Choroid plexus epithelial cell (primary cell): ENCODE measurements around the gene UBE2QL1.

Experiments
- DNase-seq: peaks from one replicate; pipeline ENCODE4 v3.0.0-alpha.2; 2010; ENCODE audit warnings: low read depth
- H3K4me3 ChIP-seq: 2 replicates; pipeline ENCODE4 v1.5.1; 2011; ENCODE audit warnings: low read depth, mild to moderate bottlenecking, control low read depth, low read length, moderate library complexity
- TF ChIP-seq, protein P1 (sequence below): conservative IDR thresholded peaks from 2 replicates; pipeline ENCODE4 v1.5.1; 2011; ENCODE audit warnings: low read depth, mild to moderate bottlenecking, control low read depth, inconsistent platforms, low read length, moderate library complexity

The UBE2QL1 gene

DNA sequence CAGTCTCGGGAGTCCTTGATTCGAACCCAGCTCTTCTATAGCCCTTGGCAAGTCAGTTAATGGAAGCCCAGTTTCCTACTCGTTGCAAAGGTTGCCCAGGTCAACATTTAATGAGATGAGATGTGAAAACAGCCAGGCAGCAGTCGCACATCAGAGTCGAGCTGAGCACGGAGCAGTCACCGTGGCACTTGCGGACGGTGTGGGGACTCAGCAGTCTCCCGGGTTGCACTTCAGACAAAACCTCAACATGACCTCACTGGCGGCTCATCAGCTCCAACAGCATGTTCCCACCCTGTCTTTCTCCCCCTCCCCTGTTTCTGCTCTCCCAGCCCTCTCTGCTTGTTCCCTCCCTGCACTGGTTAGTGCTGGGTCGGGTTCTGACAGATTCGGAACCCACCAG is 35.8 kb downstream of the UBE2QL1 start:
- TF ChIP-seq, protein P1, sequence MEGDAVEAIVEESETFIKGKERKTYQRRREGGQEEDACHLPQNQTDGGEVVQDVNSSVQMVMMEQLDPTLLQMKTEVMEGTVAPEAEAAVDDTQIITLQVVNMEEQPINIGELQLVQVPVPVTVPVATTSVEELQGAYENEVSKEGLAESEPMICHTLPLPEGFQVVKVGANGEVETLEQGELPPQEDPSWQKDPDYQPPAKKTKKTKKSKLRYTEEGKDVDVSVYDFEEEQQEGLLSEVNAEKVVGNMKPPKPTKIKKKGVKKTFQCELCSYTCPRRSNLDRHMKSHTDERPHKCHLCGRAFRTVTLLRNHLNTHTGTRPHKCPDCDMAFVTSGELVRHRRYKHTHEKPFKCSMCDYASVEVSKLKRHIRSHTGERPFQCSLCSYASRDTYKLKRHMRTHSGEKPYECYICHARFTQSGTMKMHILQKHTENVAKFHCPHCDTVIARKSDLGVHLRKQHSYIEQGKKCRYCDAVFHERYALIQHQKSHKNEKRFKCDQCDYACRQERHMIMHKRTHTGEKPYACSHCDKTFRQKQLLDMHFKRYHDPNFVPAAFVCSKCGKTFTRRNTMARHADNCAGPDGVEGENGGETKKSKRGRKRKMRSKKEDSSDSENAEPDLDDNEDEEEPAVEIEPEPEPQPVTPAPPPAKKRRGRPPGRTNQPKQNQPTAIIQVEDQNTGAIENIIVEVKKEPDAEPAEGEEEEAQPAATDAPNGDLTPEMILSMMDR = no peak
- H3K4me3 ChIP-seq = no peak overlapping the region
- DNase-seq = no peak

DNA sequence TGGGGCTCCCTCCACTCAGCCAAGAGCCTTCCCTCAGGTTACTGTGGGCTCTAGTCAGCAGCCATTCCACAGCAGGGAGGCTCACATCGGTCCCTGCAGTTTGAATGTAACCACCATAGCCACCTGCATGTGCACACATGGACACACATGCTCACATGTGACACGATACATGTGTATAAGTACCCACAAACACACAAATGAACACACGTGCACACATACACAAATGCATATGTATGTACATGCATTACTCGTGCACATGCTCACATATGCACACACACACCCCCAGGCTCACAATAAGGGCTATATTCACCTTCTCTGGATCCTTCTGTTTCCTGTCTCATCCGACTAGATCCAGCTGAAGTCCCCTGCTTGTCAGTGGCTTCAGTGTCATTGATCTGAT is 36.2 kb downstream of the UBE2QL1 start:
- H3K4me3 ChIP-seq = no peak overlapping the region
- DNase-seq = no peak
- TF ChIP-seq, protein P1 = no peak

DNA sequence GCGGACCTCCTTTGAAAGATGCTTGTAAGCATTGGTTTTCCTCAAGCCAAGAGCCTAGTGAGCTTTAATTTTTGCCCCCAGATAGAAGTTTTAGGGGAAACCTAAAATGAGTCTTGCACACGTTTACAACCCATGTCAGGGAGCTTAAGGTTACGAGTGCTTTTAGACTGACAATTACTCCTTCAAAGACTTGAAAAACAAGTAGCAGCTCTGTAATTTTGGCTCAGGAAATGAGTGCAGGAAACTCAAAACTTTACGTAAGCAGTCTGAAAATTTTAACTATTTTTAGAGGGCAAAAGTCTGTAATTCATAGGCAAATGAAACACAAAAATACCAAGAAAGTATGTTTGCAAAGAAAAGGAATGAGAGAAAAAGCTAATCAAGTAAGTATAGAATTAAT is 36.8 kb downstream of the UBE2QL1 start:
- no peak overlapping the region for H3K4me3 ChIP-seq
- TF ChIP-seq, protein P1 = no peak
- no peak for DNase-seq

DNA sequence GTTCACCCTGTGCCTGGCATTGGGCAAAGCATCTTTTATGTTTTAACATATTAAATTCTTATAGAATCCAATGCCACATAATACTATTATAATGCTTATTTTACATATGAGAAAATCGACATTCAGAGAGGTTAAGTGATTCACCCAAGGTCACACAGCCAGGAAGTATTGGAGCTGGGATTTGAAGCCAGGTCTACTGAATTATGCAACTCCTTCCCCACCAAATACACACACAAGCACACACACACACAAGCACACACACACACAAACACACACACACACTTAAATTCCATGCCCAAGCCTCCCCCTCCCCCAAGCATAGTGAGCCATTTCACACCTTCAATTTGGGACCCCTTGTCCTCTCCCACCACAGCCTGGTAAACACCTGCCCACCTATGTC is 37.4 kb downstream of the UBE2QL1 start:
- TF ChIP-seq, protein P1 = no peak
- no peak for DNase-seq

DNA sequence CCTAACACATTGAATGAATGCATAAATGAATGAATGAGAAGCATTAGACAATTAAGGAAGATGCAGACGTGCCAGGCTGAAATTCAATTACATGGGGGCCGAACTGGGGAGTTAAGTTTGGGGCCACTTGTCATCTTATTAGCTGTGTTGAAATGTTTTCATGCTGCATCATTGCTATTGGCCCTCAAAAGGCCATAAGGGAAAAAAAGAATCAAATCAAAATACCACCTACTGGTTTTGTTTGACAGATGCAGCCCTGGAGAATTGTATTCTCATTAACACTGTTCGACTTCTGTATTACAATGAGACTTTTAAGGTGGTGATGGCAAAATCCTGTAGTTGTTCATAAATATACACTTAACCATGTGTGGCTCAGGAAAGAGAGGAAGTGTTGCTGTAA is 38.4 kb downstream of the UBE2QL1 start:
- no peak overlapping the region for H3K4me3 ChIP-seq
- DNase-seq = no peak

More for the DNA sequence above, 37.4 kb downstream of the UBE2QL1 start:
- no peak overlapping the region for H3K4me3 ChIP-seq

DNA sequence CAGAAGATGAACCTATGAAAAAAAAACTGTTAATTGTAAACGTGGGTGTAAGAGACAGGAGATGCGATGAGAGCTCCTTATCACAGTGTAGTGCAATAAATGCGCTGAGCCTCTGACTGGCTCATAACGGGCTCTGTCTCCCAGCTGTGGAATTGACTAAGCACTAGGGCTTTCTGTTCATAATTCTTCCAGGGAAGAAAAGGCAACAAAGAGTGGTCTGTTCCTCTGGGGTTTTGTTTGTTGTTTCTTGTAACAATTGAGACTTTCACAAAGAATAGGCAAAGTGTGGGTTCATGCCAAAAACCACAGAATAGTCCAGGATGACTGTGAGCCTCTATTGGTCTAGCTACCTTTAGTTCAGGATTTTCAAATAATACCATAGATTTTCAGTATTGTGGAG is 39.4 kb downstream of the UBE2QL1 start:
- DNase-seq = no peak
- TF ChIP-seq, protein P1 = no peak
- H3K4me3 ChIP-seq = no peak overlapping the region

More for the DNA sequence above, 38.4 kb downstream of the UBE2QL1 start:
- TF ChIP-seq, protein P1 = no peak

DNA sequence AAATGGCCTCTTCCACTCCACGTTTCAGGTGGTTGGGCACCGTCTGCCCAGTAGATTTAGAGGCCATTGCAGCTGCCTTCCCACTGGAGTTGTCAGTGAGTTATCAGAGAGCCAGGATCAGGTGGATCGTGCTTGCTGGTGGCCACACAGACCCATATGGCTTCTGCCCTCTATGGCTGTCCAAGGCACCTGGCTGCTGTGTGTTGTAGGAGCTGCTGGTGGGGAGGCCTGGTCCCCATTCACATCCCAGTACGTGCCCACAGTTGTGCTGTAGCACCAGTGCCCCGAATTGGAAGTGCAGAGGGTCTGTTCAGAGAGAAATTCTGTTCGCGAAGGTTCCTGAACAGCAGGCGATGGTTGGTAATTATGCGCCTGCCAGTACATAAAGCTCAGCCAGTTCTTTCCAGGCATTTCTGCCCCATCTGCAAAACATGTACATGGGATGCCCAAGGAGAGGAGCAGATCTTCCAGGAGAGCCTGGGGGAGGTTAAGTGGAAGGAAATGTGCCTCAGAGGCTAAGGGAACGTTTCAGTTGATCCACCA is 41.1 kb downstream of the UBE2QL1 start:
- DNase-seq = no peak
- TF ChIP-seq, protein P1 = no peak
- no peak overlapping the region for H3K4me3 ChIP-seq
